HEK293 (cell line): ENCODE results near the gene EYA2.
"Not testable (repeated sequence)": the region's sequence is repeated elsewhere in the genome, so short reads cannot be mapped to it uniquely, and the experiment has no call there.

Source experiments
- CTCF ChIA-PET: fragments of 350-600 bp; formaldehyde crosslinking; extraction: SDS; loops from one replicate; lab custom pipeline; 2021; ENCODE audit warnings: antibody characterized with exemption; lab: Yijun Ruan, JAX
- POLR2A ChIA-PET: fragments of 300-600 bp; formaldehyde crosslinking; extraction: SDS; loops from one replicate; lab custom pipeline; 2020; ENCODE audit warnings: antibody characterized with exemption, inconsistent platforms; lab: Yijun Ruan, JAX
- H3K27ac ChIP-seq: fragments of 200-500 bp; sonication (Bioruptor generic); 2 replicates; pipeline ENCODE4 v1.5.1; 2014; ENCODE audit warnings: low read depth, low read length, control low read depth, inconsistent platforms; ENCODE audit errors: extremely low read depth
- H3K36me3 ChIP-seq, 2 experiments: fragments of 200-500 bp in 1 of 2; sonication (Bioruptor generic) in 1 of 2; 1 replicate in 1 of 2; 2 replicates in 1 of 2; pipeline ENCODE4 v1.5.1; 2014 to 2017; ENCODE audit warnings: inconsistent platforms in 2 of 2, low read length in 2 of 2; ENCODE audit not compliant: control insufficient read depth in 2 of 2, insufficient read depth in 1 of 2
- H3K4me1 ChIP-seq: fragments of 200-500 bp; sonication (Bioruptor generic); 2 replicates; pipeline ENCODE4 v1.5.1; 2014; ENCODE audit warnings: mild to moderate bottlenecking, low read length, inconsistent platforms; ENCODE audit not compliant: control insufficient read depth, insufficient read depth
- H3K4me3 ChIP-seq: 2 replicates; pipeline ENCODE4 v1.5.1; 2011; ENCODE audit warnings: low read depth, mild to moderate bottlenecking, control low read depth, low read length, moderate library complexity
- H3K9me3 ChIP-seq: fragments of 200-500 bp; sonication (Bioruptor generic); 2 replicates; pipeline ENCODE4 v1.5.1; 2014; ENCODE audit warnings: low read depth, low read length, inconsistent platforms; ENCODE audit not compliant: control insufficient read depth, insufficient read depth
- FEZF1 ChIP-seq: fragments of 450-650 bp; formaldehyde crosslinking; IDR thresholded peaks from 2 replicates; pipeline ENCODE4 v1.5.1; 2016; ENCODE audit warnings: missing biosample characterization, missing genetic modification characterization
- REPIN1 ChIP-seq: fragments of 450-650 bp; formaldehyde crosslinking; IDR thresholded peaks from 2 replicates; pipeline ENCODE4 v1.5.1; 2017; ENCODE audit warnings: missing biosample characterization, missing genetic modification characterization, low read depth
- SCRT1 ChIP-seq: fragments of 450-650 bp; formaldehyde crosslinking; IDR thresholded peaks from 2 replicates; pipeline ENCODE4 v1.5.1; 2016; ENCODE audit warnings: missing biosample characterization, missing genetic modification characterization, borderline replicate concordance
- ZNF174 ChIP-seq: fragments of 450-650 bp; formaldehyde crosslinking; IDR thresholded peaks from 2 replicates; pipeline ENCODE4 v1.5.0; 2017; ENCODE audit warnings: missing biosample characterization, mild to moderate bottlenecking, missing genetic modification characterization
- ZNF274 ChIP-seq, 2 experiments: fragments of 200-500 bp in 1 of 2; fragments of 450-650 bp in 1 of 2; sonication (Bioruptor generic) in 1 of 2; formaldehyde crosslinking in 1 of 2; IDR thresholded peaks; 2 replicates each; pipeline versions ENCODE4 v1.5.1 to v1.6.1; 2014 to 2016; ENCODE audit warnings: borderline replicate concordance in 1 of 2, inconsistent platforms in 1 of 2, low read length in 1 of 2, missing biosample characterization in 1 of 2, missing genetic modification characterization in 1 of 2
- ZNF335 ChIP-seq: fragments of 450-650 bp; formaldehyde crosslinking; conservative IDR thresholded peaks from 2 replicates; pipeline ENCODE4 v1.5.1; 2016; ENCODE audit warnings: missing biosample characterization, missing genetic modification characterization
- ZNF37A ChIP-seq: fragments of 450-650 bp; IDR thresholded peaks from 2 replicates; pipeline ENCODE4 v1.5.1; 2018; ENCODE audit warnings: missing biosample characterization, missing genetic modification characterization
- ZNF391 ChIP-seq: fragments of 450-650 bp; formaldehyde crosslinking; IDR thresholded peaks from 2 replicates; pipeline ENCODE4 v1.5.1; 2016; ENCODE audit warnings: low read depth, missing biosample characterization, missing genetic modification characterization, borderline replicate concordance
- ZNF529 ChIP-seq: fragments of 450-650 bp; formaldehyde crosslinking; IDR thresholded peaks from 2 replicates; pipeline ENCODE4 v1.5.1; 2017; ENCODE audit warnings: missing genetic modification characterization, missing biosample characterization; ENCODE audit not compliant: insufficient replicate concordance
- ZNF560 ChIP-seq: fragments of 450-650 bp; formaldehyde crosslinking; IDR thresholded peaks from 2 replicates; pipeline ENCODE4 v1.5.1; 2017; ENCODE audit warnings: missing biosample characterization, missing genetic modification characterization, borderline replicate concordance
- ZNF596 ChIP-seq: fragments of 450-650 bp; IDR thresholded peaks from 2 replicates; pipeline ENCODE4 v1.5.0; 2018; ENCODE audit warnings: missing biosample characterization, mild to moderate bottlenecking, missing genetic modification characterization, moderate library complexity
- ZNF629 ChIP-seq: fragments of 450-650 bp; formaldehyde crosslinking; IDR thresholded peaks from 2 replicates; pipeline ENCODE4 v1.5.1; 2017; ENCODE audit warnings: missing biosample characterization, missing genetic modification characterization
- ZNF747 ChIP-seq: fragments of 450-650 bp; formaldehyde crosslinking; IDR thresholded peaks from 2 replicates; pipeline ENCODE4 v1.5.1; 2016; ENCODE audit warnings: missing biosample characterization, missing genetic modification characterization
- TF ChIP-seq, protein P1 (sequence below): fragments of 450-650 bp; formaldehyde crosslinking; IDR thresholded peaks from 2 replicates; pipeline ENCODE4 v1.5.1; 2016; ENCODE audit warnings: missing biosample characterization, missing genetic modification characterization
- TF ChIP-seq, protein P2 (sequence below): fragments of 450-650 bp; formaldehyde crosslinking; IDR thresholded peaks from 2 replicates; pipeline ENCODE4 v1.5.1; 2016; ENCODE audit warnings: missing biosample characterization, missing genetic modification characterization
- TF ChIP-seq, protein P3 (sequence below): fragments of 450-650 bp; formaldehyde crosslinking; IDR thresholded peaks from 2 replicates; pipeline ENCODE4 v1.5.1; 2016; ENCODE audit warnings: missing biosample characterization, missing genetic modification characterization, borderline replicate concordance
- TF ChIP-seq, protein P4 (sequence below): fragments of 450-650 bp; formaldehyde crosslinking; IDR thresholded peaks from 2 replicates; pipeline ENCODE4 v1.5.1; 2016; ENCODE audit warnings: missing biosample characterization, missing genetic modification characterization, low read depth
- TF ChIP-seq, protein P5 (sequence below): fragments of 450-650 bp; formaldehyde crosslinking; IDR thresholded peaks from 2 replicates; pipeline ENCODE4 v1.5.1; 2016; ENCODE audit warnings: missing biosample characterization, missing genetic modification characterization

The EYA2 gene

DNA sequence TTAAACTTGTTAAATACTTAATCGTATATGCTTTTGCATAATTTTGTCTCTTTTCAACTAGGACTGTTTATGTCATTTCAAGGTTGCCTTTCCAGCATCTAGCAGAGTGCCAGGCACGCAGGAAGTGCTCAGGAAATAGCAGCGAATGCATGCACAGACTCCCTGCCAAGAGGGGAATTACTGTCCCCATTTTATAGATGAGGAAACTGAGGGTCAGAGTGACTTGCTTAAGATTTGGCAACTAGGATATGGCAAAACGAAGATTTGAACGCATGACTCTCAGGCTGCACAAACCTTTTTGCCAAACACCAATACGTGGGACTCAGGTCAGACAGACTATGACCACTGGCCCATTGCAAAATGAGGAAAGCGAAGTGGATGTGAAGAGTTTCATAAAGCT, 22.5 kb downstream of the EYA2 start (continued):
- TF ChIP-seq ZNF629 = no peak
- TF ChIP-seq, protein P1, sequence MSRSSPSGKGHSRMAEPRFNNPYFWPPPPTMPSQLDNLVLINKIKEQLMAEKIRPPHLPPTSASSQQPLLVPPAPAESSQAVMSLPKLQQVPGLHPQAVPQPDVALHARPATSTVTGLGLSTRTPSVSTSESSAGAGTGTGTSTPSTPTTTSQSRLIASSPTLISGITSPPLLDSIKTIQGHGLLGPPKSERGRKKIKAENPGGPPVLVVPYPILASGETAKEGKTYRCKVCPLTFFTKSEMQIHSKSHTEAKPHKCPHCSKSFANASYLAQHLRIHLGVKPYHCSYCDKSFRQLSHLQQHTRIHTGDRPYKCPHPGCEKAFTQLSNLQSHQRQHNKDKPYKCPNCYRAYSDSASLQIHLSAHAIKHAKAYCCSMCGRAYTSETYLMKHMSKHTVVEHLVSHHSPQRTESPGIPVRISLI (tag by site-specific recombination) = no peak
- no peak for TF ChIP-seq ZNF560 (tag by site-specific recombination)
- TF ChIP-seq, protein P2, sequence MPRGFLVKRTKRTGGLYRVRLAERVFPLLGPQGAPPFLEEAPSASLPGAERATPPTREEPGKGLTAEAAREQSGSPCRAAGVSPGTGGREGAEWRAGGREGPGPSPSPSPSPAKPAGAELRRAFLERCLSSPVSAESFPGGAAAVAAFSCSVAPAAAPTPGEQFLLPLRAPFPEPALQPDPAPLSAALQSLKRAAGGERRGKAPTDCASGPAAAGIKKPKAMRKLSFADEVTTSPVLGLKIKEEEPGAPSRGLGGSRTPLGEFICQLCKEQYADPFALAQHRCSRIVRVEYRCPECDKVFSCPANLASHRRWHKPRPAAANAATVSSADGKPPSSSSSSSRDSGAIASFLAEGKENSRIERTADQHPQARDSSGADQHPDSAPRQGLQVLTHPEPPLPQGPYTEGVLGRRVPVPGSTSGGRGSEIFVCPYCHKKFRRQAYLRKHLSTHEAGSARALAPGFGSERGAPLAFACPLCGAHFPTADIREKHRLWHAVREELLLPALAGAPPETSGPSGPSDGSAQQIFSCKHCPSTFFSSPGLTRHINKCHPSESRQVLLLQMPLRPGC (tag by site-specific recombination) = no peak

DNA sequence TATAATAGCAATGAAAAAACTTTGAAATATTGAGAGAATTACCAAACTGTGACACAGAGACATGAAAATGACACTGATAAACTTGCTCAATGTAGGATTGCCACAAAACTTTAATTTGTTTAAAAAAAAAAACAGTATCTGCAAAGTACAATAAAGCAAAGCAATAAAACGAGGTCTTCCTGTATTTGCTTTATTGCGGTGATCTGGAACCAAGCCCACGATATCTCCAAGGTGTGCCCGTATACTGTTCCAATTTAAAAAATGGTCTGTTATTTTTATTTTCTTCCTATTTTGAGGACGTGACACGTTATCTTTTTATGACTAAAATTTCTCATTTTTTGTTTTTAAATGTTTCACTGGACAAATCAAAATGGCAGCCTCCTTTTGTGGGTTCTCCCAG, 25.5 kb downstream of the EYA2 start:
- ChIA-PET CTCF (interaction anchor here (0.7 to 1.8 kb wide), 2 partner anchors 11 to 108 kb away, joined by 3 to 4 read pairs; no protein-coding TSS in a partner anchor), POLR2A (no interaction called here)
- Histone ChIP-seq H3K27ac (no peak overlapping the region), H3K4me1 (no peaks in the 10 kb centered on the region), H3K36me3 (no peaks in the 10 kb centered on the region), H3K9me3 (no peaks in the 10 kb centered on the region), H3K4me3 (no peak overlapping the region)
- TF ChIP-seq REPIN1 (tag by site-specific recombination) = no peak
- TF ChIP-seq ZNF335 (tag by site-specific recombination) = no peak
- TF ChIP-seq ZNF274 (IDR thresholded peaks at IDR 0.05; ENCODE audit: low read length) = no peak
- no peak for TF ChIP-seq ZNF274 (tag by site-specific recombination; IDR thresholded peaks at IDR 0.05; ENCODE audit: borderline replicate concordance)
- TF ChIP-seq ZNF529 (tag by site-specific recombination) = no peak

DNA sequence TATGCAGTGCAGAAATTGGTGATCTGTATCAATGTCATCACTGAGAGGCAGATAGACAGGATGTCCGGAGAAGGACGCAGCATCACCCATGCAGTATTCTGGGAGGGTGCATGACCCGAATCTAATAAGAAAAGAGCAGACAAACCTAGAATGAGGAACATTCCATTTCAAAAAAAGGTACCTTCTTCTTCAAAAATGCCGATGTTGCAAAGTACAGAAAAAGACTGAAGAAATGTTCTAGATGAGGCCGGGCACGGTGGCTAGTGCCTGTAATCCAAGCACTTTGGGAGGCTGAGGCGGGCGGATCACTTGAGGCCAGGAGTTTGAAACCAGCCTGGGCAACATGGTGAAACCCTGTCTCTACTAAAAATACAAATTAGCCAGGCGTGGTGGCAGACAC, 28.2 kb downstream of the EYA2 start:
- CTCF ChIA-PET, H3K27ac ChIP-seq, POLR2A ChIA-PET, H3K4me1 ChIP-seq, H3K4me3 ChIP-seq, H3K36me3 ChIP-seq, H3K9me3 ChIP-seq: not testable (repeated sequence)

DNA sequence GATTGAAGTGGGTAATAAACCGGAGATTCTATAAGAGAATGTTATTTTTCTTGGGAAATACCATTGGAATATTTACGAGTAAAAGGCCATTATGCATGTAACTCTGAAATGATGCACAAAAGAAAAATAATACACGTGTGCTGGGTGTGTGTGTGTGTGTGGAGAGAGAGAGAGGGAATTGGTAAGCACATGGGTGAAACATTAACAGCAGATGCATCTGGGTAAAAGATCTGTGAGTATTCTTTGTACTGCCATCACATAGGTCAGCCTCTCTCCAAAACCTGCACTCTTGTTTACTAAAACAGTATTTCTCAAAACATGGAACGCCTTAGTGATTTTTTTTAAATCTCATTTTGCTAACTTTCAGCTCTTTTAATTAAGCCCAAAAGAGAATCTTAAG, 28.9 kb downstream of the EYA2 start:
- CTCF ChIA-PET = no interaction called here
- TF ChIP-seq, protein P3, sequence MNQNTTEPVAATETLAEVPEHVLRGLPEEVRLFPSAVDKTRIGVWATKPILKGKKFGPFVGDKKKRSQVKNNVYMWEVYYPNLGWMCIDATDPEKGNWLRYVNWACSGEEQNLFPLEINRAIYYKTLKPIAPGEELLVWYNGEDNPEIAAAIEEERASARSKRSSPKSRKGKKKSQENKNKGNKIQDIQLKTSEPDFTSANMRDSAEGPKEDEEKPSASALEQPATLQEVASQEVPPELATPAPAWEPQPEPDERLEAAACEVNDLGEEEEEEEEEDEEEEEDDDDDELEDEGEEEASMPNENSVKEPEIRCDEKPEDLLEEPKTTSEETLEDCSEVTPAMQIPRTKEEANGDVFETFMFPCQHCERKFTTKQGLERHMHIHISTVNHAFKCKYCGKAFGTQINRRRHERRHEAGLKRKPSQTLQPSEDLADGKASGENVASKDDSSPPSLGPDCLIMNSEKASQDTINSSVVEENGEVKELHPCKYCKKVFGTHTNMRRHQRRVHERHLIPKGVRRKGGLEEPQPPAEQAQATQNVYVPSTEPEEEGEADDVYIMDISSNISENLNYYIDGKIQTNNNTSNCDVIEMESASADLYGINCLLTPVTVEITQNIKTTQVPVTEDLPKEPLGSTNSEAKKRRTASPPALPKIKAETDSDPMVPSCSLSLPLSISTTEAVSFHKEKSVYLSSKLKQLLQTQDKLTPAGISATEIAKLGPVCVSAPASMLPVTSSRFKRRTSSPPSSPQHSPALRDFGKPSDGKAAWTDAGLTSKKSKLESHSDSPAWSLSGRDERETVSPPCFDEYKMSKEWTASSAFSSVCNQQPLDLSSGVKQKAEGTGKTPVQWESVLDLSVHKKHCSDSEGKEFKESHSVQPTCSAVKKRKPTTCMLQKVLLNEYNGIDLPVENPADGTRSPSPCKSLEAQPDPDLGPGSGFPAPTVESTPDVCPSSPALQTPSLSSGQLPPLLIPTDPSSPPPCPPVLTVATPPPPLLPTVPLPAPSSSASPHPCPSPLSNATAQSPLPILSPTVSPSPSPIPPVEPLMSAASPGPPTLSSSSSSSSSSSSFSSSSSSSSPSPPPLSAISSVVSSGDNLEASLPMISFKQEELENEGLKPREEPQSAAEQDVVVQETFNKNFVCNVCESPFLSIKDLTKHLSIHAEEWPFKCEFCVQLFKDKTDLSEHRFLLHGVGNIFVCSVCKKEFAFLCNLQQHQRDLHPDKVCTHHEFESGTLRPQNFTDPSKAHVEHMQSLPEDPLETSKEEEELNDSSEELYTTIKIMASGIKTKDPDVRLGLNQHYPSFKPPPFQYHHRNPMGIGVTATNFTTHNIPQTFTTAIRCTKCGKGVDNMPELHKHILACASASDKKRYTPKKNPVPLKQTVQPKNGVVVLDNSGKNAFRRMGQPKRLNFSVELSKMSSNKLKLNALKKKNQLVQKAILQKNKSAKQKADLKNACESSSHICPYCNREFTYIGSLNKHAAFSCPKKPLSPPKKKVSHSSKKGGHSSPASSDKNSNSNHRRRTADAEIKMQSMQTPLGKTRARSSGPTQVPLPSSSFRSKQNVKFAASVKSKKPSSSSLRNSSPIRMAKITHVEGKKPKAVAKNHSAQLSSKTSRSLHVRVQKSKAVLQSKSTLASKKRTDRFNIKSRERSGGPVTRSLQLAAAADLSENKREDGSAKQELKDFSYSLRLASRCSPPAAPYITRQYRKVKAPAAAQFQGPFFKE (tag by site-specific recombination) = no peak
- no peak for TF ChIP-seq ZNF37A (tag by site-specific recombination)
- TF ChIP-seq, protein P4, sequence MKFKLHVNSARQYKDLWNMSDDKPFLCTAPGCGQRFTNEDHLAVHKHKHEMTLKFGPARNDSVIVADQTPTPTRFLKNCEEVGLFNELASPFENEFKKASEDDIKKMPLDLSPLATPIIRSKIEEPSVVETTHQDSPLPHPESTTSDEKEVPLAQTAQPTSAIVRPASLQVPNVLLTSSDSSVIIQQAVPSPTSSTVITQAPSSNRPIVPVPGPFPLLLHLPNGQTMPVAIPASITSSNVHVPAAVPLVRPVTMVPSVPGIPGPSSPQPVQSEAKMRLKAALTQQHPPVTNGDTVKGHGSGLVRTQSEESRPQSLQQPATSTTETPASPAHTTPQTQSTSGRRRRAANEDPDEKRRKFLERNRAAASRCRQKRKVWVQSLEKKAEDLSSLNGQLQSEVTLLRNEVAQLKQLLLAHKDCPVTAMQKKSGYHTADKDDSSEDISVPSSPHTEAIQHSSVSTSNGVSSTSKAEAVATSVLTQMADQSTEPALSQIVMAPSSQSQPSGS (tag by site-specific recombination) = no peak
- TF ChIP-seq ZNF596 = no peak
- no peak for TF ChIP-seq ZNF174 (tag by site-specific recombination)
- TF ChIP-seq FEZF1 = no peak
- no peak for TF ChIP-seq ZNF391
- TF ChIP-seq ZNF747 = no peak
- TF ChIP-seq, protein P5, sequence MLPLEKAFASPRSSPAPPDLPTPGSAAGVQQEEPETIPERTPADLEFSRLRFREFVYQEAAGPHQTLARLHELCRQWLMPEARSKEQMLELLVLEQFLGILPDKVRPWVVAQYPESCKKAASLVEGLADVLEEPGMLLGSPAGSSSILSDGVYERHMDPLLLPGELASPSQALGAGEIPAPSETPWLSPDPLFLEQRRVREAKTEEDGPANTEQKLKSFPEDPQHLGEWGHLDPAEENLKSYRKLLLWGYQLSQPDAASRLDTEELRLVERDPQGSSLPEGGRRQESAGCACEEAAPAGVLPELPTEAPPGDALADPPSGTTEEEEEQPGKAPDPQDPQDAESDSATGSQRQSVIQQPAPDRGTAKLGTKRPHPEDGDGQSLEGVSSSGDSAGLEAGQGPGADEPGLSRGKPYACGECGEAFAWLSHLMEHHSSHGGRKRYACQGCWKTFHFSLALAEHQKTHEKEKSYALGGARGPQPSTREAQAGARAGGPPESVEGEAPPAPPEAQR (tag by site-specific recombination) = no peak
- TF ChIP-seq SCRT1 (tag by site-specific recombination) = no peak

More for the DNA sequence above, 28.9 kb downstream of the EYA2 start:
- H3K9me3 ChIP-seq = no peaks in the 10 kb centered on the region
- H3K27ac ChIP-seq = no peak overlapping the region
- H3K4me3 ChIP-seq = no peak overlapping the region
- H3K4me1 ChIP-seq = no peaks in the 10 kb centered on the region
- POLR2A ChIA-PET = no interaction called here
- no peaks in the 10 kb centered on the region for H3K36me3 ChIP-seq
